ENCODE results near the gene GNG3. TPM values are rescaled to one million over a fixed set of nuclear protein-coding genes. Genes with fewer than 3 reads are reported as not detected.
A peak's percentile ranks its signal among the peaks of the same experiment; 100 is the strongest.

The GNG3 gene
- total RNA-seq, 6 experiments from 2014 or later: not detected

DNA sequence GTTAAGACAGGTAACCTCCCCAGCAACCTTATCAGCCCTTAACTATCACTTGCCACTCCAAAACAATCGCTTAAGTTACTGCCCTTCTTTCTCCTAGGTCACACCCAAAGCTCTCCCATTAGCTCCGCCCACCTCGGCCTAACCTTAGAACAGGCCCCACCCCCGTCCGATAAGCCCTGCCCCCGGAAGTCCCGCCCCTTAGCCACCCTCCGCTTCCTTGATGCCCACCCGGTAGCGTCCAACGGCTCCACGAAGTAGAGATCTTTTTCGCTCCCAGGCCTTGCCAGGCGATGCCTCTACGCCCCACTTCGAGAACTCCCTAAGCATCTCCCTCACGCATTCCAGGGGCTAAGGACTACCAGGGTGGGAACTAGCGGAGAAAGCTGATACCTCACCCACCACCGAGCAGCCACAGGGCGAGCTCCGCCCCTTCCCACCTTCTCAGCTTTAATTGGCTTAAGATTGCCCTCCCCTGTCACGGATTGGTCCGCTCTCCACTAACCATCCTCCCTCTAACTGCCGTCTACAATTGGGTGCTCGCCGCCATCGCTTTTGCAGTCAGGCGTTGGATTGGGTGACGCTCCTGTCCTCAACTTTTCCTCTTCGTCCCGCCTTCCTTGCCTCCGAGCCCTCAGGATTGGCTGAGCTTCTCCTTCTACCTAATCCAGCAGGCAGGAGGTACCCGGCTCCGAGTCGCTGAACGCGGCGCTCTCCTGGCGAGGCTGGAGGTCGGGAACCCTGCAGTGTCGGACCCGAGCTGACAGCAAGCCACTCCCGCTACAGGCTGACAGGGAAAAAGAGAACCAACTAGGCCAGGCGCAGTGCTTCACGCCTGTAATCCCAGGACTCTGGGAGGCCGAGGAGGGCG, 46.5 kb downstream of the GNG3 start, which contains the start of gene ZBTB3:
Gene ZBTB3, minus strand, starts transcription at position 425 of the 868 bp plus-strand sequence. CDS start 496 bp downstream, outside the sequence.
- peak; percentile 97 to 99 (median 98) for DNase-seq
- Histone ChIP-seq H3K27ac (peak within 1 kb of the TSS; percentile 57 to 63 (median 58)), H3K4me3 (peak within 1 kb of the TSS; percentile 54 to 67 (median 57)), H3K4me1 (peaks cover 0 to 11% (median 0%) of the 10 kb centered on the region in 4 donors), H3K27me3 (no peaks in the 10 kb centered on the region), H3K9me3 (no peaks in the 10 kb centered on the region), H3K36me3 (peaks cover 0 to 6% (median 0%) of the 10 kb centered on the region in 4 donors)
- WGBS (ENCODE audit: insufficient coverage, low coverage, low lambda C conversion rate, missing lambda C conversion rate): under 1% methylated on average over 34 of the region's 47 CpGs
- TF ChIP-seq CTCF (IDR thresholded peaks at IDR 0.05) (no peak), POLR2A (IDR thresholded peaks at IDR 0.05) (peak; percentile 67)
- ATAC-seq: peak; percentile 95 to 98 (median 96)
- intact Hi-C loops (cut with DNase I): no loop called here

- DNase-seq: no peak
- WGBS (ENCODE audit: insufficient coverage, low coverage, low lambda C conversion rate, missing lambda C conversion rate): 66% methylated on average over 8 of the region's 10 CpGs
- ATAC-seq: no peak
Measured at GRCh38 chr11:62755086-62755615, 47.7 kb downstream of the GNG3 start.

DNA sequence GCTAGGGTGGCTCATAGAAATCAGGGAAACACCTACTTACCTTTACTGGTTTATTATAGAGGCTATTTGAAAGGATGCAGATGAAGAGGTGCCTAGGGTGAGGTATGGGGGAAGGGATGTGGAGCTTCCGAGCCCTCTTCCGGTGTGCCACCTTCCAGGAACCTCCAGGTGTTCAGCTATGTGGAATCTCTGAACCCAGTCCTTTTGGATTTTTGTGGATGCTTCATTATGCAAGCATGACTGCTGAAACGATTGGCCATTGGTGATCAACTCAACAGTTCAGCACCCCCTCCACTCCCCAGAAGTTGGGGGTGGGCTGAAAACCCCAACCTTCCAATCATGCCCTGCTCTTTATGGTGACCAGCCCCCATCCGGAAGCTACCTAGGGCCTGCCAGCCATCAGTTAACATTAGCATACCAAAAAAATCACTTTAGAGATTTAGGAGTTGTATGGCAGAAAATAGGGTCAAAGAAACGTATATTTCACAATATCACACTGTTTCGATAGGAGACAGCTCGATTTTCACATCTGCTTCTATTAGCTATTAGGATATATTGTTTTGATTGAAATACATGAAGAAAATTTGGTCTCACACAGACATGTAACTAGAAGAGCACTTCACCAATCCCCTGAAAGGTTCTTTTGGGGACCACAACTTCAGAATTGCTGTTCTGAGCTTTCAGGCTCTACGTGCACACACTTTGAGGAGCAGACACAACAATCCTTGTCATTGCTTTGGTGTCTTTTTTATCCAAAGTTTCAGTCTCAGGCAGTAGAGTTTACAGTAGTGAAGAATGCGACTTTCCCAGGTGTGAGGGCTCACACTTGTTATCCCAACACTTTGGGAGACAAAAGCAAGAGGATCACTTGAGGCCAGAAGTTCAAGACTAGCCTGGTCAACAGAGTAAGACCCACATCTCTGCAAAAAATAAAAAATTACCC, 50.6 kb downstream of the GNG3 start:
- ATAC-seq (no peak), DNase-seq (no peak)
- Histone ChIP-seq H3K27ac (no peak overlapping the region), H3K27me3 (no peaks in the 10 kb centered on the region), H3K4me1 (peaks cover 0 to 18% (median 5%) of the 10 kb centered on the region in 4 donors), H3K4me3 (no peak overlapping the region), H3K9me3 (no peaks in the 10 kb centered on the region), H3K36me3 (no peaks in the 10 kb centered on the region)
- TF ChIP-seq POLR2A (IDR thresholded peaks at IDR 0.05) (no peak), CTCF (IDR thresholded peaks at IDR 0.05) (no peak)
- intact Hi-C loops (cut with DNase I): no loop called here
- WGBS (ENCODE audit: insufficient coverage, low coverage, low lambda C conversion rate, missing lambda C conversion rate): 74% methylated on average over 9 of the region's 9 CpGs

More at GRCh38 chr11:62755086-62755615, 47.7 kb downstream of the GNG3 start:
- Histone ChIP-seq H3K9me3 (no peaks in the 10 kb centered on the region), H3K36me3 (peaks cover 0 to 6% (median 0%) of the 10 kb centered on the region in 4 donors), H3K4me3 (no peak overlapping the region), H3K27ac (no peak overlapping the region), H3K27me3 (no peaks in the 10 kb centered on the region), H3K4me1 (peaks cover 0 to 11% (median 0%) of the 10 kb centered on the region in 4 donors)
- TF ChIP-seq POLR2A (IDR thresholded peaks at IDR 0.05) (no peak), CTCF (IDR thresholded peaks at IDR 0.05) (no peak)
- intact Hi-C loops (cut with DNase I): no loop called here

Small RNAs within 50 kb of the gene (small RNA-seq; reads per million reads assigned to genes)
- 0 reads per million in 2 experiments for gene SNORA57

Other genes with a start within 250 kb of the GNG3 start
- 100 to 1,000 TPM in 4 of 6 experiments, 10 to 100 TPM in 2; 91.0 to 180 (median 113) TPM for gene AHNAK, start 160.9 kb upstream of the GNG3 start, total RNA-seq
- 100 to 1,000 TPM; 442 to 450 (median 449) TPM for gene EEF1G, start 133.8 kb upstream of the GNG3 start, total RNA-seq
- 10 to 100 TPM; 12.3 to 34.2 (median 21.1) TPM for gene TUT1, start 116.2 kb upstream of the GNG3 start, total RNA-seq
- 10 to 100 TPM; 20.0 to 38.0 (median 31.8) TPM for gene MTA2, start 105.8 kb upstream of the GNG3 start, total RNA-seq
- 10 to 100 TPM; 19.1 to 36.4 (median 22.7) TPM for gene EML3, start 94.9 kb upstream of the GNG3 start, total RNA-seq
- gene ROM1, start 94.4 kb upstream of the GNG3 start, total RNA-seq: 1 to 10 TPM; 1.1 to 2.9 (median 1.2) TPM
- 10 to 100 TPM; 17.1 to 32.8 (median 23.4) TPM for gene B3GAT3, start 85.7 kb upstream of the GNG3 start, total RNA-seq
- 100 to 1,000 TPM; 131 to 237 (median 201) TPM for gene GANAB, start 61.1 kb upstream of the GNG3 start, total RNA-seq
- 10 to 100 TPM; 12.1 to 20.3 (median 13.0) TPM for gene INTS5, start 54.4 kb upstream of the GNG3 start, total RNA-seq
- gene C11orf98, start 42.5 kb upstream of the GNG3 start, total RNA-seq: 10 to 100 TPM; 18.6 to 52.0 (median 25.6) TPM
- 1 to 10 TPM in 5 of 6 experiments, under 1 TPM in 1; 0.74 to 4.1 (median 2.6) TPM for gene CSKMT, start 42.4 kb upstream of the GNG3 start, total RNA-seq
- gene UQCC3, start 36.0 kb upstream of the GNG3 start, total RNA-seq: 1 to 10 TPM; 4.0 to 6.3 (median 5.3) TPM
- gene LBHD1, start 35.4 kb upstream of the GNG3 start, total RNA-seq: 1 to 10 TPM; 2.7 to 6.5 (median 3.7) TPM
- gene UBXN1, start 28.6 kb upstream of the GNG3 start, total RNA-seq: 10 to 100 TPM; 24.7 to 41.9 (median 28.0) TPM
- gene LRRN4CL, start 18.1 kb upstream of the GNG3 start, total RNA-seq: under 1 TPM in 1 of 6 experiments, not detected in 5; 0.12 TPM
- gene BSCL2, start 252 bp upstream of the GNG3 start, total RNA-seq: 10 to 100 TPM; 18.8 to 41.4 (median 34.3) TPM
- gene HNRNPUL2, start 19.8 kb downstream of the GNG3 start, total RNA-seq: 10 to 100 TPM in 4 of 6 experiments, 1 to 10 TPM in 2; 7.9 to 17.1 (median 13.3) TPM
- 10 to 100 TPM in 3 of 6 experiments, 1 to 10 TPM in 3; 8.5 to 13.3 (median 10.6) TPM for gene TTC9C, start 20.8 kb downstream of the GNG3 start, total RNA-seq
- 1 to 10 TPM; 3.4 to 7.1 (median 4.7) TPM for gene ZBTB3, start 46.5 kb downstream of the GNG3 start, total RNA-seq
- gene POLR2G, start 53.9 kb downstream of the GNG3 start, total RNA-seq: 10 to 100 TPM; 23.8 to 37.4 (median 26.6) TPM
- 10 to 100 TPM; 11.9 to 19.3 (median 16.0) TPM for gene TAF6L, start 63.7 kb downstream of the GNG3 start, total RNA-seq
- gene TMEM179B, start 79.7 kb downstream of the GNG3 start, total RNA-seq: 10 to 100 TPM; 23.9 to 47.6 (median 29.1) TPM
- gene TMEM223, start 84.3 kb downstream of the GNG3 start, total RNA-seq: 10 to 100 TPM in 2 of 6 experiments, 1 to 10 TPM in 4; 6.6 to 26.4 (median 8.2) TPM
- gene NXF1, start 97.8 kb downstream of the GNG3 start, total RNA-seq: 10 to 100 TPM; 24.7 to 42.9 (median 32.3) TPM
- gene STX5, start 124.4 kb downstream of the GNG3 start, total RNA-seq: 10 to 100 TPM; 22.1 to 27.8 (median 24.6) TPM
- gene TEX54, start 125.2 kb downstream of the GNG3 start, total RNA-seq: not detected
- 10 to 100 TPM; 17.6 to 30.6 (median 24.3) TPM for gene WDR74, start 131.9 kb downstream of the GNG3 start, total RNA-seq
- 100 to 1,000 TPM in 1 of 6 experiments, 10 to 100 TPM in 5; 39.8 to 106 (median 63.0) TPM for gene SLC3A2, start 173.2 kb downstream of the GNG3 start, total RNA-seq
- not detected for gene CHRM1, start 213.7 kb downstream of the GNG3 start, total RNA-seq